K562 (cell line): Measurements from ENCODE around the gene SS18L1. TPM values are rescaled to one million over a fixed set of nuclear protein-coding genes. Genes with fewer than 3 reads are reported as not detected.

Experiments
- ATF3 ChIP-seq, 2 experiments: fragments of 450-650 bp in 1 of 2; sonication (generic) in 1 of 2; formaldehyde crosslinking in 1 of 2; IDR thresholded peaks in 1 of 2; conservative IDR thresholded peaks in 1 of 2; 2 replicates each; pipeline versions ENCODE4 v1.6.1 to v1.8.1; 2016 to 2023; ENCODE audit warnings: mild to moderate bottlenecking in 2 of 2, moderate library complexity in 2 of 2, inconsistent platforms in 1 of 2, missing genetic modification reagents in 1 of 2
- BRD4 ChIP-seq: fragments of 200-600 bp; sonication (generic); IDR thresholded peaks from 2 replicates; pipeline ENCODE4 v1.6.1; 2017; ENCODE audit warnings: inconsistent platforms
- DMBX1 ChIP-seq: fragments of 250-450 bp; sonication (Bioruptor Pico); IDR thresholded peaks from 2 replicates; pipeline ENCODE4 v1.8.0; 2022; ENCODE audit warnings: inconsistent platforms, mild to moderate bottlenecking, moderate library complexity, borderline replicate concordance
- L3MBTL2 ChIP-seq: fragments of 450-650 bp; IDR thresholded peaks from 2 replicates; pipeline ENCODE4 v1.6.1; 2016; ENCODE audit warnings: mild to moderate bottlenecking, moderate library complexity
- MAFF ChIP-seq: IDR thresholded peaks from 2 replicates; pipeline ENCODE4 v1.6.1; 2012; ENCODE audit warnings: low read length, improper control_type of control experiment
- NFIC ChIP-seq: fragments of 450-650 bp; IDR thresholded peaks from 2 replicates; pipeline ENCODE4 v1.6.1; 2017; ENCODE audit warnings: mild to moderate bottlenecking, inconsistent platforms
- RCOR1 ChIP-seq, 2 experiments: IDR thresholded peaks; 2 replicates each; pipeline ENCODE4 v1.6.1; 2012; ENCODE audit warnings: low read depth in 2 of 2, low read length in 2 of 2, borderline replicate concordance in 1 of 2, improper control_type of control experiment in 1 of 2
- TOE1 ChIP-seq, 2 experiments: fragments of 450-650 bp in 1 of 2; sonication (generic) in 1 of 2; formaldehyde crosslinking in 1 of 2; IDR thresholded peaks; 2 replicates each; pipeline versions ENCODE4 v1.7.1 to v1.8.0; 2016 to 2022; ENCODE audit warnings: borderline replicate concordance in 2 of 2, mild to moderate bottlenecking in 2 of 2, antibody characterized with exemption in 1 of 2, inconsistent platforms in 1 of 2, low read depth in 1 of 2, missing genetic modification reagents in 1 of 2, moderate library complexity in 1 of 2
- ZBTB5 ChIP-seq: fragments of 450-650 bp; IDR thresholded peaks from 2 replicates; pipeline ENCODE4 v1.6.1; 2017; ENCODE audit warnings: antibody characterized with exemption
- ZFP91 ChIP-seq: sonication (generic); formaldehyde crosslinking; IDR thresholded peaks from 2 replicates; pipeline ENCODE4 v1.8.0; 2022; ENCODE audit warnings: mild to moderate bottlenecking, missing genetic modification reagents
- ZNF277 ChIP-seq: fragments of 250-450 bp; sonication (Bioruptor Pico); IDR thresholded peaks from 2 replicates; pipeline ENCODE4 v1.8.0; 2022; ENCODE audit warnings: inconsistent platforms, mild to moderate bottlenecking, moderate library complexity, borderline replicate concordance
- polyA plus RNA-seq, 8 experiments: library from polyadenylated mRNA; depleted of rRNA in 4 of 8; stranded (reverse) in 5 of 8; unstranded in 3 of 8; fragments of >200 nt; fragmentation: Nextera tagmentation in 2 of 8; fragmentation: Illumina TruSeq in 1 of 8; extraction: Ambion mirVana in 2 of 8; extraction: Trizol in 1 of 8; gene quantifications; 2 replicates each; pipeline versions ENCODE4 v1.2.1 to v1.2.3, GENCODE V29; 2011 to 2014; ENCODE audit warnings: inconsistent platforms in 1 of 8, missing spikeins in 1 of 8
- total RNA-seq, 7 experiments: library from RNA; depleted of rRNA in 6 of 7; stranded (reverse); fragments of >200 nt in 6 of 7; fragmentation: Illumina TruSeq in 2 of 7; extraction: Trizol in 2 of 7; gene quantifications; 2 replicates each; pipeline versions ENCODE4 v1.2.1 to v1.2.3, GENCODE V29; 2011 to 2021; ENCODE audit warnings: low replicate concordance in 1 of 7
- TF ChIP-seq, protein P1 (sequence below): sonication (generic); formaldehyde crosslinking; IDR thresholded peaks from 2 replicates; pipeline ENCODE4 v1.8.0; 2022; ENCODE audit warnings: mild to moderate bottlenecking, missing genetic modification reagents, borderline replicate concordance
- TF ChIP-seq, protein P2 (sequence below): fragments of 250-450 bp; sonication (Bioruptor Pico); IDR thresholded peaks from 2 replicates; pipeline ENCODE4 v1.4.0; 2020; ENCODE audit warnings: mild to moderate bottlenecking, moderate library complexity

SS18L1 gene
- total and polyA plus RNA-seq, 9 of the 15 experiments (the other 6 are each of a cell fraction or from before 2014, with no cell fraction given), result 2.7 to 28.3 (median 15.1) TPM

DNA sequence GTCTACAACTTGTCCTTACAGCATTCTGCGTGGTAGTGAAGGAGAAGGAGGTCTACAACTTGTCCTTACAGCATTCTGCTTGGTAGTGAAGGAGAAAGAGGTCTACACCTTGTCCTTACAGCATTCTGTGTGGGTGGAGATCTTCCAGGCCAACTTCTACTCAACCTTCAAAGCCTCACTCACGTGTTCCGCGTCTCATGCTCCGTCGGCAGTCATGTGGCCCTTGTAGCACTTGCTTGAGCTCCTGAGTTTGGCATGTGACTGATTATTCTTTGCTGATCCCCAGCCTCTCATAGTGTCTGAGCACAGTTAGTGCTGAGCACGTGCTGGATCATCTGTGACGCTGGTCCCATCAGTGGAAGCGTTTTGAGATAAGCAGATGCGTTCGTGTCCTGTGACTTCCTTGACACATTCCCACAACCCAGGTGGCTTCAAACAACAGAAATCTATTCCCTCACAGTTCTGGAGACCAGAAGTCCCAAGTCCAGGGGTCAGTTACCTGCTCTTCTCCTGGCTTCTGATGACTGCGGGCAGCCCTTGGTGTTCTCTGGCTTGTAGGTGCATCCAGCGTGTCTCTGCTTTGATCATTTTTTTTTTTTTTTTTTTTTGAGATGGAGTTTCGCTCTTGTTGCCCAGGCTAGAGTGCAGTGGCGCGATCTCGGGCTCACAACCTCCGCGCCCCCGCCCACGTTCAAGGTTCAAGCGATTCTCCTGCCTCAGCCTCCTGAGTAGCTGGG lies 2.6 kb downstream of the SS18L1 start (continued):
- TF ChIP-seq, protein P1, sequence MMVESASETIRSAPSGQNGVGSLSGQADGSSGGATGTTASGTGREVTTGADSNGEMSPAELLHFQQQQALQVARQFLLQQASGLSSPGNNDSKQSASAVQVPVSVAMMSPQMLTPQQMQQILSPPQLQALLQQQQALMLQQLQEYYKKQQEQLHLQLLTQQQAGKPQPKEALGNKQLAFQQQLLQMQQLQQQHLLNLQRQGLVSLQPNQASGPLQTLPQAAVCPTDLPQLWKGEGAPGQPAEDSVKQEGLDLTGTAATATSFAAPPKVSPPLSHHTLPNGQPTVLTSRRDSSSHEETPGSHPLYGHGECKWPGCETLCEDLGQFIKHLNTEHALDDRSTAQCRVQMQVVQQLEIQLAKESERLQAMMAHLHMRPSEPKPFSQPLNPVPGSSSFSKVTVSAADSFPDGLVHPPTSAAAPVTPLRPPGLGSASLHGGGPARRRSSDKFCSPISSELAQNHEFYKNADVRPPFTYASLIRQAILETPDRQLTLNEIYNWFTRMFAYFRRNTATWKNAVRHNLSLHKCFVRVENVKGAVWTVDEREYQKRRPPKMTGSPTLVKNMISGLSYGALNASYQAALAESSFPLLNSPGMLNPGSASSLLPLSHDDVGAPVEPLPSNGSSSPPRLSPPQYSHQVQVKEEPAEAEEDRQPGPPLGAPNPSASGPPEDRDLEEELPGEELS (CRISPR knock-in tag), result no peak
- TF ChIP-seq ZFP91 (CRISPR knock-in tag) (peak; percentile 64; the same call in 1 of the 2 replicates), ATF3 (IDR thresholded peaks at IDR 0.05) (0 out of 2 replicates have a peak, but pooled peaks have one; percentile 19), ATF3 (CRISPR knock-in tag; conservative IDR thresholded peaks at IDR 0.05) (no peak), ZBTB5 (no peak), TOE1 (IDR thresholded peaks at IDR 0.05; ENCODE audit: borderline replicate concordance) (peak; percentile 87), TOE1 (CRISPR knock-in tag; IDR thresholded peaks at IDR 0.05; ENCODE audit: borderline replicate concordance, low read depth) (peak; percentile 74; the same call in 1 of the 2 replicates), RCOR1 (IDR thresholded peaks at IDR 0.05; ENCODE audit: borderline replicate concordance in 1 of 2, low read depth in 2 of 2, low read length in 2 of 2) (peak in 1 of 2 experiments; percentile 88; a peak in 2 of 4 replicates), NFIC (no peak), DMBX1 (peak; percentile 91), ZNF277 (no peak), L3MBTL2 (peak; percentile 100), BRD4 (no peak), MAFF (no peak)
- TF ChIP-seq, protein P2, sequence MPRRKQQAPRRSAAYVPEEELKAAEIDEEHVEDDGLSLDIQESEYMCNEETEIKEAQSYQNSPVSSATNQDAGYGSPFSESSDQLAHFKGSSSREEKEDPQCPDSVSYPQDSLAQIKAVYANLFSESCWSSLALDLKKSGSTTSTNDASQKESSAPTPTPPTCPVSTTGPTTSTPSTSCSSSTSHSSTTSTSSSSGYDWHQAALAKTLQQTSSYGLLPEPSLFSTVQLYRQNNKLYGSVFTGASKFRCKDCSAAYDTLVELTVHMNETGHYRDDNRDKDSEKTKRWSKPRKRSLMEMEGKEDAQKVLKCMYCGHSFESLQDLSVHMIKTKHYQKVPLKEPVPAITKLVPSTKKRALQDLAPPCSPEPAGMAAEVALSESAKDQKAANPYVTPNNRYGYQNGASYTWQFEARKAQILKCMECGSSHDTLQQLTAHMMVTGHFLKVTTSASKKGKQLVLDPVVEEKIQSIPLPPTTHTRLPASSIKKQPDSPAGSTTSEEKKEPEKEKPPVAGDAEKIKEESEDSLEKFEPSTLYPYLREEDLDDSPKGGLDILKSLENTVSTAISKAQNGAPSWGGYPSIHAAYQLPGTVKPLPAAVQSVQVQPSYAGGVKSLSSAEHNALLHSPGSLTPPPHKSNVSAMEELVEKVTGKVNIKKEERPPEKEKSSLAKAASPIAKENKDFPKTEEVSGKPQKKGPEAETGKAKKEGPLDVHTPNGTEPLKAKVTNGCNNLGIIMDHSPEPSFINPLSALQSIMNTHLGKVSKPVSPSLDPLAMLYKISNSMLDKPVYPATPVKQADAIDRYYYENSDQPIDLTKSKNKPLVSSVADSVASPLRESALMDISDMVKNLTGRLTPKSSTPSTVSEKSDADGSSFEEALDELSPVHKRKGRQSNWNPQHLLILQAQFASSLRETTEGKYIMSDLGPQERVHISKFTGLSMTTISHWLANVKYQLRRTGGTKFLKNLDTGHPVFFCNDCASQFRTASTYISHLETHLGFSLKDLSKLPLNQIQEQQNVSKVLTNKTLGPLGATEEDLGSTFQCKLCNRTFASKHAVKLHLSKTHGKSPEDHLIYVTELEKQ, result no peak
